Astrocyte (in vitro differentiated cells and primary cell): ENCODE data around the gene CYP4B1. TPM values are rescaled to one million over a fixed set of nuclear protein-coding genes. Genes with fewer than 3 reads are reported as not detected.

Experiments used
- DNase-seq: peaks from one replicate; pipeline ENCODE4 v3.0.0-alpha.2; 2010; ENCODE audit warnings: low read depth
- FAIRE-seq: peaks from 2 replicates; lab custom pipeline; 2011; peaks lifted over from hg19 to GRCh38; lab: Jason Lieb, UNC
- H2AFZ ChIP-seq: 2 replicates; pipeline ENCODE4 v1.6.0; 2012; ENCODE audit warnings: low read depth, low read length, inconsistent platforms
- H3K27ac ChIP-seq: 2 replicates; pipeline ENCODE4 v1.5.1; 2011; ENCODE audit warnings: low read depth, low read length, inconsistent platforms
- H3K27me3 ChIP-seq: 2 replicates; pipeline ENCODE4 v1.6.0; 2011; ENCODE audit warnings: low read length, inconsistent platforms; ENCODE audit not compliant: insufficient read depth
- H3K36me3 ChIP-seq: 2 replicates; pipeline ENCODE4 v1.5.1; 2011; ENCODE audit warnings: low read length, inconsistent platforms; ENCODE audit not compliant: insufficient read depth
- H3K4me1 ChIP-seq: 2 replicates; pipeline ENCODE4 v1.5.1; 2011; ENCODE audit warnings: low read length, inconsistent platforms; ENCODE audit not compliant: insufficient read depth
- H3K4me2 ChIP-seq: 2 replicates; pipeline ENCODE4 v1.6.0; 2012; ENCODE audit warnings: low read length, inconsistent platforms
- H3K4me3 ChIP-seq: 2 replicates; pipeline ENCODE4 v1.5.1; 2011; ENCODE audit warnings: low read depth, mild to moderate bottlenecking, low read length, inconsistent platforms; ENCODE audit not compliant: insufficient read depth
- H3K79me2 ChIP-seq: 2 replicates; pipeline ENCODE4 v1.6.0; 2012; ENCODE audit warnings: mild to moderate bottlenecking, low read length, inconsistent platforms; ENCODE audit not compliant: insufficient read depth
- H3K9ac ChIP-seq: 2 replicates; pipeline ENCODE4 v1.6.0; 2012; ENCODE audit warnings: mild to moderate bottlenecking, low read length, inconsistent platforms
- H3K9me3 ChIP-seq: 2 replicates; pipeline ENCODE4 v1.5.1; 2012; ENCODE audit warnings: low read depth, mild to moderate bottlenecking, low read length, inconsistent platforms; ENCODE audit not compliant: insufficient read depth
- H4K20me1 ChIP-seq: 2 replicates; pipeline ENCODE4 v1.6.0; 2012; ENCODE audit warnings: low read length, inconsistent platforms; ENCODE audit not compliant: insufficient read depth
- H3K27ac Mint-ChIP-seq: one replicate; pipeline ENCODE4 v1.8.0; 2021; ENCODE audit warnings: mild to moderate bottlenecking, mixed read lengths; ENCODE audit not compliant: unreplicated experiment
- H3K27me3 Mint-ChIP-seq: one replicate; pipeline ENCODE4 v1.8.0; 2021; ENCODE audit warnings: low read depth, mixed read lengths; ENCODE audit not compliant: unreplicated experiment
- H3K36me3 Mint-ChIP-seq: one replicate; pipeline ENCODE4 v1.8.0; 2021; ENCODE audit warnings: low read depth, mixed read lengths; ENCODE audit not compliant: unreplicated experiment
- H3K4me1 Mint-ChIP-seq: one replicate; pipeline ENCODE4 v1.8.0; 2021; ENCODE audit warnings: low read depth, mixed read lengths; ENCODE audit not compliant: unreplicated experiment
- H3K4me3 Mint-ChIP-seq: one replicate; pipeline ENCODE4 v1.8.0; 2021; ENCODE audit warnings: mild to moderate bottlenecking, moderate library complexity, mixed read lengths; ENCODE audit not compliant: unreplicated experiment
- H3K9me3 Mint-ChIP-seq: one replicate; pipeline ENCODE4 v1.8.0; 2021; ENCODE audit warnings: mild to moderate bottlenecking, mixed read lengths; ENCODE audit not compliant: unreplicated experiment
- CTCF ChIP-seq: IDR thresholded peaks from 2 replicates; pipeline ENCODE4 v1.5.1; 2011; ENCODE audit warnings: low read depth, mild to moderate bottlenecking, inconsistent platforms, low read length, moderate library complexity; ENCODE audit not compliant: insufficient read depth
- EZH2 ChIP-seq: IDR thresholded peaks from 2 replicates; pipeline ENCODE4 v1.6.1; 2012; ENCODE audit warnings: mild to moderate bottlenecking, low read length, inconsistent platforms; ENCODE audit not compliant: insufficient read depth
- total RNA-seq: library from RNA; stranded (reverse); gene quantifications from 2 replicates; pipeline ENCODE4 v1.2.1, GENCODE V29; 2021

The CYP4B1 gene
- total RNA-seq, 1 donor from 2014 or later: not detected

DNA sequence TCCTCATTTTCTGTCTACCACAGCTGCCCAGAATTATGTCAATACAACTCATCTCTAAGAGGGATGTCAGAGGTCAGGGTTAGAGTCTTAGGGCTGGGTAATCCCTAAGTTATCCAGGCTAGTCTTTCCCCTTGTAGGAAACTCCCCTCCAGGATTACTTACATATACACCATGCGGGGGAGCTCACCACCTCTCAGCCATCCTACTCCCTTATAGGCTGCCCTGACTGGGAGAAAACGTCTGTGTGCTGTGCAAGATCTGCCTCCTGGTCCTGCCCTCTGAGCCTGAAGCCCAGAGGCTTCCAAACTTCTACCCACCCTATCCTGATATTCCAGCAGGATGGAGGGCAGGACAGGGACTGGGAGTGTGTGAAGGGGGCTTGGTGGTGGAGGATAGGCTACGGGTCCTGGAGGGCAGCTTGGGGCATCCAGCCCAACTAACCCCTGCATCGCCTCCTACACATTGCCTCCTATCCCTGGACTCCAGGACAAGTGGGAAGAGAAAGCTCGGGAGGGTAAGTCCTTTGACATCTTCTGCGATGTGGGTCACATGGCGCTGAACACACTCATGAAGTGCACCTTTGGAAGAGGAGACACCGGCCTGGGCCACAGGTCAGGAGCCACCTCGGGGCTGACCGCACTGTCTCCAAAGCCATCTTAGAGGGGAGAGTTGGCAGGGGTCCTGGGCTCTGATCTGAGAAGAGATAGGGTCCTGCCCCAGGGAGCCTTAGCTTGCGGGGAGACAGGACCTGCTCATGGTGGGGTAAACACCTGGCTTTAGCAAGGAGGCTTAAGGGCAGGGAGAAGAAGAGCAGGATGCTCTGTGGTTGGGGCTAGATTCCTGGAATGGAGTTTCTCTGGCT, 14.4 kb downstream of the CYP4B1 start:
- no peaks in the 10 kb centered on the region for H4K20me1 ChIP-seq
- TF ChIP-seq EZH2: no peak
- no peak for TF ChIP-seq CTCF
- FAIRE-seq: no peak
- Mint-ChIP-seq H3K4me1 (no peaks in the 10 kb centered on the region), H3K36me3 (no peaks in the 10 kb centered on the region), H3K27ac (no peak overlapping the region), H3K27me3 (peaks cover 12% of the 10 kb centered on the region), H3K4me3 (no peak overlapping the region), H3K9me3 (peaks cover 3% of the 10 kb centered on the region)
- no peak for DNase-seq
- H3K36me3 ChIP-seq: no peaks in the 10 kb centered on the region
- no peaks in the 10 kb centered on the region for H3K9me3 ChIP-seq
- no peaks in the 10 kb centered on the region for H3K79me2 ChIP-seq
- H3K9ac ChIP-seq: no peak overlapping the region
- H3K4me3 ChIP-seq: no peak overlapping the region
- H3K27ac ChIP-seq: no peak overlapping the region
- H3K4me1 ChIP-seq: no peaks in the 10 kb centered on the region
- no peak overlapping the region for H2AFZ ChIP-seq
- no peak overlapping the region for H3K4me2 ChIP-seq
- H3K27me3 ChIP-seq: no peaks in the 10 kb centered on the region

GRCh38 chr1:46813858-46814396, 15.1 kb downstream of the CYP4B1 start:
- H3K4me1 ChIP-seq: no peaks in the 10 kb centered on the region
- no peak overlapping the region for H2AFZ ChIP-seq
- no peak overlapping the region for H3K27ac ChIP-seq
- Mint-ChIP-seq H3K9me3 (peaks cover 3% of the 10 kb centered on the region), H3K4me1 (no peaks in the 10 kb centered on the region), H3K27ac (no peak overlapping the region), H3K4me3 (no peak overlapping the region), H3K36me3 (no peaks in the 10 kb centered on the region), H3K27me3 (peaks cover 12% of the 10 kb centered on the region)
- no peaks in the 10 kb centered on the region for H3K27me3 ChIP-seq
- H4K20me1 ChIP-seq: no peaks in the 10 kb centered on the region
- no peak overlapping the region for H3K4me2 ChIP-seq
- TF ChIP-seq CTCF (no peak), EZH2 (no peak)
- no peaks in the 10 kb centered on the region for H3K36me3 ChIP-seq
- FAIRE-seq (no peak), DNase-seq (no peak)
- H3K9me3 ChIP-seq: no peaks in the 10 kb centered on the region
- no peak overlapping the region for H3K4me3 ChIP-seq
- H3K9ac ChIP-seq: no peak overlapping the region
- H3K79me2 ChIP-seq: no peaks in the 10 kb centered on the region

GRCh38 chr1:46815133-46815532, 16.3 kb downstream of the CYP4B1 start:
- no peak overlapping the region for H3K27ac ChIP-seq
- no peak overlapping the region for H2AFZ ChIP-seq
- DNase-seq (no peak), FAIRE-seq (no peak)
- peaks cover 12% of the 10 kb centered on the region for H3K27me3 Mint-ChIP-seq
- H3K9me3 ChIP-seq: no peaks in the 10 kb centered on the region
- peaks cover 3% of the 10 kb centered on the region for H3K9me3 Mint-ChIP-seq
- H3K36me3 Mint-ChIP-seq: no peaks in the 10 kb centered on the region
- H3K4me3 ChIP-seq: no peak overlapping the region
- H3K4me1 Mint-ChIP-seq: no peaks in the 10 kb centered on the region
- H3K9ac ChIP-seq: no peak overlapping the region
- no peak overlapping the region for H3K27ac Mint-ChIP-seq
- H3K4me2 ChIP-seq: no peak overlapping the region
- H3K79me2 ChIP-seq: no peaks in the 10 kb centered on the region
- no peaks in the 10 kb centered on the region for H4K20me1 ChIP-seq
- H3K36me3 ChIP-seq: no peaks in the 10 kb centered on the region
- no peaks in the 10 kb centered on the region for H3K4me1 ChIP-seq
- H3K4me3 Mint-ChIP-seq: no peak overlapping the region
- no peaks in the 10 kb centered on the region for H3K27me3 ChIP-seq
- TF ChIP-seq EZH2 (no peak), CTCF (no peak)
